Testis (tissue), 3 donors: ENCODE results near the gene ZNF888. TPM values are rescaled to one million over a fixed set of nuclear protein-coding genes. Genes with fewer than 3 reads are reported as not detected.
"Not testable (repeated sequence)": the region's sequence is repeated elsewhere in the genome, so short reads cannot be mapped to it uniquely, and the experiment has no call there.

Source experiments
- DNase-seq: peaks from one replicate; pipeline ENCODE4 v3.0.0-alpha.2; 2019
- H3K27ac ChIP-seq, 2 donors: fragments of 200-600 bp; sonication (generic); one replicate each; pipeline ENCODE4 v1.5.1; 2019
- H3K27me3 ChIP-seq: fragments of 200-600 bp; sonication (generic); one replicate; pipeline ENCODE4 v1.5.1; 2019
- H3K36me3 ChIP-seq: fragments of 200-600 bp; sonication (generic); one replicate; pipeline ENCODE4 v1.5.1; 2017; ENCODE audit warnings: low read depth; ENCODE audit errors: missing control alignments
- H3K4me1 ChIP-seq: fragments of 200-600 bp; sonication (generic); one replicate; pipeline ENCODE4 v1.5.1; 2019
- H3K4me3 ChIP-seq, 2 donors: fragments of 200-600 bp; sonication (generic); one replicate each; pipeline ENCODE4 v1.5.1; 2017 to 2019
- H3K9me3 ChIP-seq: fragments of 200-600 bp; sonication (generic); one replicate; pipeline ENCODE4 v1.5.1; 2017
- WGBS, 2 donors: methylation state at CpG; one replicate each; pipeline ENCODE4 v1.1.5; 2018; 5-methylcytosine and 5-hydroxymethylcytosine counted together
- intact Hi-C: fragments of 100-400 bp; cut with DNase I; formaldehyde crosslinking; loops from one replicate; pipeline ENCODE4 v1.15.1; 2023; ENCODE audit warnings: low total_unique reads
- polyA plus RNA-seq: library from polyadenylated mRNA; stranded (reverse); fragments of 350-450 nt; fragmentation: Illumina TruSeq; extraction: RNeasy Lipid Tissue Mini Kit (QIAGEN cat#74804); gene quantifications from one replicate; pipeline ENCODE4 v1.2.3, GENCODE V29; 2014; ENCODE audit warnings: low read depth, low replicate concordance; ENCODE audit not compliant: insufficient read depth
- small RNA-seq, 2 donors: library from RNA; depleted of rRNA; stranded (forward); fragments of <200 nt; gene quantifications; one replicate each; pipeline ENCODE3, GENCODE V24; 2016
- total RNA-seq, 2 donors: library from RNA; depleted of rRNA; stranded (reverse); fragments of >200 nt; gene quantifications; one replicate each; pipeline ENCODE4 v1.2.3, GENCODE V29; 2016

ZNF888 gene
- total and polyA plus RNA-seq, 3 donors from 2014 or later = 2.2 to 3.2 (median 2.3) TPM

DNA sequence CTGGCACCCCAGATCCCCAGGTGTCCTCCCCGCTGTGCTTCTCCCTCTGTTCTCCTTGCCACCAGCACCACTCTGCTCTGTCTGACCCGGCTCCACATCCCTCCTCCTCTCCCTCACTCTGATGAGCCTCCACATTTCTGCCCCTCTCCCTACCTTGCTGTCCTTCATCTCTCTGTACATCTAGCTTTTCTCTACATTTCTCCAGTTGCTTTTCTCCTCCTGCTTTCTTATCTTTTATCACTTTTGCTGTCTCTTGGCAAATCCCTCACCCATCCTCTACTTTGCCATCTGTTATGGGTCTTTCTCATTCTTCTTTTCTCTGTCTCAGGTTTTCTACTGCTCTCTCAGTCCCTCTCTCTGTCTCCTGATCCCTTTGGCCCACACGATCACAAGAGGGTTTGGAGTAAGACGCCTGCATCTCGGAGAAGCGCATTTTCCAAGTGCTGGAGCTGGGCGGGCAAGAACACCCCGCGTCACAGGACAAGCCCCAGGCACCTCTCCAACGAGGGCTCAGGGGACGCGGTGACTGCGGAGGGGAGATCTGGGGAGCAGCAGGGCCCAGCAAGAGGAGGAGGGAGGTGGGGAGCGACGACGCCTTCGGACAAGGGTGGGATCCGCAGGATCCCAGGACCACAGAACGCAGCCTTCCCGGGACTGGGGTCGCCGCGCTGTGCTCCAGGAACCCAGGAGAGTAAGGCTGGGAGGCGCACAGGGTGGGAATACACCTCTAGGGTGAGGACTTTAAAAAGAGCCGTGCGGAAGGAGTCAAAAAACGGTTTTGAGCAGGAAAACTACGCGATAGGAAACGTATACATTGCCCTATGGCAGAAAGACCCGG, 66.5 kb downstream of the ZNF888 start:
- H3K4me1 ChIP-seq, H3K27me3 ChIP-seq, intact Hi-C loops, H3K36me3 ChIP-seq, H3K9me3 ChIP-seq, DNase-seq: not testable (repeated sequence)
- peak overlapping the region; percentile 62 to 66 for H3K4me3 ChIP-seq
- peak overlapping the region in 1 of 2 donors; percentile 44 for H3K27ac ChIP-seq
- 2 to 3% methylated on average over 28 to 30 of the region's 31 CpGs for WGBS, 2 donors

Small RNA genes within 50 kb of the gene (small RNA-seq; reads per million reads assigned to genes)
- gene ZNF320 = 0.66 to 1.3 reads per million in 2 donors

Other genes starting within 250 kb of the ZNF888 start
- 10 to 100 TPM; 17.8 to 26.8 TPM for gene ZNF611, start 188.4 kb downstream of the ZNF888 start, total RNA-seq
- 7.9 TPM for gene ZNF611, start 188.4 kb downstream of the ZNF888 start, polyA plus RNA-seq
- 1 to 10 TPM; 5.2 to 6.9 TPM for gene ZNF600, start 136.6 kb downstream of the ZNF888 start, total RNA-seq
- 2.7 TPM for gene ZNF600, start 136.6 kb downstream of the ZNF888 start, polyA plus RNA-seq
- gene ZNF28, start 101.8 kb downstream of the ZNF888 start, total RNA-seq = 10 to 100 TPM; 12.2 to 17.5 TPM
- 8.8 TPM for gene ZNF28, start 101.8 kb downstream of the ZNF888 start, polyA plus RNA-seq
- gene ZNF468, start 65.8 kb downstream of the ZNF888 start, total RNA-seq = 10 to 100 TPM; 13.5 to 21.7 TPM
- 10.6 TPM for gene ZNF468, start 65.8 kb downstream of the ZNF888 start, polyA plus RNA-seq
- 10 to 100 TPM; 21.3 to 21.6 TPM for gene ZNF320, start 25.8 kb downstream of the ZNF888 start, total RNA-seq
- 8.2 TPM for gene ZNF320, start 25.8 kb downstream of the ZNF888 start, polyA plus RNA-seq
- 10 to 100 TPM in 1 of 2 donors, 1 to 10 TPM in 1; 6.9 to 14.9 TPM for gene ZNF816, start 39.5 kb upstream of the ZNF888 start, total RNA-seq
- 3.1 TPM for gene ZNF816, start 39.5 kb upstream of the ZNF888 start, polyA plus RNA-seq
- under 1 TPM in 1 of 2 donors, not detected in 1; 0.12 TPM for gene ERVV-1, start 90.5 kb upstream of the ZNF888 start, total RNA-seq
- not detected for gene ERVV-1, start 90.5 kb upstream of the ZNF888 start, polyA plus RNA-seq
- not detected for gene ERVV-2, start 121.3 kb upstream of the ZNF888 start, total RNA-seq
- 0.12 TPM for gene ERVV-2, start 121.3 kb upstream of the ZNF888 start, polyA plus RNA-seq
- gene ZNF160, start 180.0 kb upstream of the ZNF888 start, total RNA-seq = 100 to 1,000 TPM; 113 TPM
- 30.1 TPM for gene ZNF160, start 180.0 kb upstream of the ZNF888 start, polyA plus RNA-seq
- gene ZNF415, start 209.5 kb upstream of the ZNF888 start, total RNA-seq = 10 to 100 TPM; 43.8 to 63.8 TPM
- 42.5 TPM for gene ZNF415, start 209.5 kb upstream of the ZNF888 start, polyA plus RNA-seq
- gene ZNF347, start 235.6 kb upstream of the ZNF888 start, total RNA-seq = 10 to 100 TPM; 12.2 to 13.0 TPM
- 4.6 TPM for gene ZNF347, start 235.6 kb upstream of the ZNF888 start, polyA plus RNA-seq